RPMI8226 (cell line): ENCODE results near the gene CAT.
A peak's percentile ranks its signal among the peaks of the same experiment; 100 is the strongest.

Experiments used
- DNase-seq: peaks from one replicate; pipeline ENCODE4 v3.0.0-alpha.2; 2015

CAT gene

DNA sequence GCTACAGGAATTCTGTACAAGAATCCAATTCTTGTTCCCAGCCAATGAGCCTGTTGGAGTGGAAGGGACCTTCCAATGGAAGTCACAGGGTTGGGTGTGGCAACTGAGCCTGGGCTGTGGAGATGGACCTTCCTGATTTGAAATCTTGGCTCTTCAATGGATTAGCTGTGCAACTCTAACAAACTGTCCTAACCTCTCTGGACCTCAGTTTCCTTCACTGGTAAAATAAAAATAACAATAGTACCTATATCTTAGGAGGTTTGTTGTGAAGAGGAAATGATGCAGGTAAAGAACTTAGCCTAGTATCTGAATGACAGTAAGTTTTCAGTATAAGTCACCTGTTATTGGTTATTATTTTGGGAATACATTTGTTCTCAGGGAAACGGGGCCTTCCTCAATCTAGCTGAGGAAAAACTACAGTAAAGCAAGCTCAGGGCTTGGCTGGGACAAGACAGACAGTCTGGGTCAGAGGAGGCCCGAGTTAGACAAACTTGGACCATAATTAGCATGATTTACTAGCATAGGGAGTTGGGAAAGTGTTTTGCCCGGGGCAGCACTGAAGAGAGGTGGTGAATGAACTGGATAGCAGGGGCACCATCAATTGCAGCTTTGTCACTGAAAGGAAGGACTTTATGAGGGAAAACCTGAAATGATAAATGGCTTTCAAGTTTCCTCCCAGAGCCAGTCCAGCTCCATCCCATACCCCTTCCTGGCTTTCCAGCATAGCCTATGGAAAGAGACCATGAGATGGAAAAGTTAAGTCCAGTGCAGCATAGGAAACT lies 61.2 kb downstream of the CAT start:
- DNase-seq: no peak

DNA sequence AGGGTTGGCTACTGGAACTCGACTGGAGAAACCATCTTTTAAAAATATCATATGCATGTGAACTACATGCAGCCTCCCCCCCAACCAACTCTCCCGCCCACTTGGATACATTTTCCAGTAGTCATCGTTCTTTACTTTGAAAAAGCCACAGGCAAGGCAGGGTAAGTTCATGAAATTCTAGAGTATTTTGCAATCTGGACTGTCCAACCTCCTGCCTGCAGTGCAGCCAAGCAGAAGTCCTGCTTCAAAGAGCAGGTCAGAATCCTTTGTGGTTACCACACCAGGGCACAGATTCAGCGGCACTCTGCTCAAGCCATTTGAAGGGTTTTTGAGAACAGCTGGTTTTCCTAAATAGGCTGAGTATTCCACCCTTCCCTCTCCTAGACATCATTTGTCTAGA lies 62.8 kb downstream of the CAT start:
- DNase-seq: no peak

DNA sequence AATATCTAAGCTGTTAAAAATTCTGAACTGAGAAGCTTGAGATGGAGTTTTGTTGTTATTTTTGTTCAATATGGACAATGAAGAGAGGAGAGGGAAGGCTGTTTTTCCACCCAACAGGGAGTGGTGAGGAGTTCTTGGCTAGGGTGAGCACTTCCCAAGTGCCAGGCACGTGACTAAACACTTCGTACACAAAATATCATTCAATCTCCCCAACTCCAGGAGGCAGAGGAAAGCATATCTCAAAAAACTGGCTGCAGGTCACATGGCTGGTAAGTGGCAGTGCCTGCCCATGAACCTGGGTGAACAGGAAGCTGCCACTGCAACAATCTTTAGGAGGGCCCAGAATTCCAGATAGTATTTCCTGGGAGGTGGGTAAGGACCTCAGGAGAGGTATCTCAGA lies 63.2 kb downstream of the CAT start:
- no peak for DNase-seq

DNA sequence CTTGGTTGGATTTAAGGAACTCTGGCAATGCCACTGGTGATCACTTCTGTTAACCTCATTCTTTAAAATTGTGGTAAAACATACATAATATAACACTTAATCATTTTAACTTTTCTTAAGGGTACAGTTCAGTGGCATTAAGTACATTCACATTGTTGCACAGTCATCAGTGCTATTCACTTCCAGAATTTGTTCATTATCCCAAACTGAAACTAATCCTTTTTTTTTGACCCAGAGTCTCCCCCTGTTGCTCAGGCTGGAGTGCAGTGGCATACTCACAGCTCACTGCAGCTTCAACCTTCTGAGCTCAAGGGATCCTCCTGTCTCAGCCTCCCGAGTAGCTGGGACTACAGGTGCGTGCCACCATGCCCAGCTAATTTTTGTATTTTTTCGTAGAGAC lies 64.2 kb downstream of the CAT start:
- no peak for DNase-seq

DNA sequence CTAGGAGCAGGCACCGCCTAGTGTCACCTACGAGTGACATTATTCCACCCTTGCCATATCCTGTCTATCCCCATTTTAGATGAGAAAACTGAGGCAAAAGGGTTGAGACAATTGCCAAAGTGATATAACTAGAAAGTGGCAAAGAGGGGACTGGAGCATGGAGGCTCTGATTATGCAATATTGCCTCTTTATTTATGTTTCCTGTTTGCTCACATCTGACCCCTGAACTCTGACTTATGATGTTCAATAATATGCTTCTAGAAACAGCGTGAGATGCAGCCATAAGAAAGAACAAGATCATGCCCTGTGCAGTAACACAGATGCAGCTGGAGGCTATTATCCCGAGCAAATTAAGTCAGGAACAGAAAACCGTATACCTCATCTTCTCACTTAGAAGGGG lies 67.1 kb downstream of the CAT start:
- no peak for DNase-seq

DNA sequence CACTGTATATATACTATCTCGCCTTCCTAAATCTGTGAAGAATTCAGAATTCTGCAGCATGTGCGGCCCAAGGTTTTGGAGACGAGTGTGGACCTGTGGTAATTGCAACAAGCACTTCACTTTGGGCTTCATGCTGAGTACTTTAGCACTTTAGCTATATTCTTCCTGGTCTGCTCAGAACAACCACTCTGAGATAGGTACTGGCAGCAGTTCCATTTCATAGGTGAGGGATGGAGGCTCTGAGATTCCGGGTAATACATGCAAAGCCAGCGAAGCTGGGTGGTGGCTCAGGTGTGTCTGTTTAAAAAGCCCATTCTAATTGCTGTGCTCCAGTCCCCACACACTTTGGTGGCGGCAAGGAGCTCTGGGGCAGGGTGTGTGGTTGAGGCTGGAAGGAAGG lies 68.4 kb downstream of the CAT start:
- no peak for DNase-seq

DNA sequence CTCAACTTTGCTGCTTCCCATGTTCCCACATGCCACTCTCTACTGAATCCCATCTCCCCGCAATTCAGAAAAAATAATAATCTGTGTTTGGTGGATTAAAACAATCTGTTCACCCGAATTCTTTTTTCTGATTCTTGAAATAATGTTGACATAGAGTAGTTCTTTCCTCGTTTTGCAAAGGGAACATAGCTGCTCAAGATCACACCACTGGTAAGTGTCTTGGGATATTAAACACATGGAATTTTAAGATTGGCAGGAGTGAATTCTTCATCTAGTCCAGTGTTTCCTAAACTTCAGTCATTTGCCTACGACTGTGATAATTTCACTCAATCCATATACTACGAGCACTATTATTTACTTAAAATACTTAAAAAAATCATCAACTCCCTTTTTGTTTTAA lies 68.9 kb downstream of the CAT start:
- no peak for DNase-seq

DNA sequence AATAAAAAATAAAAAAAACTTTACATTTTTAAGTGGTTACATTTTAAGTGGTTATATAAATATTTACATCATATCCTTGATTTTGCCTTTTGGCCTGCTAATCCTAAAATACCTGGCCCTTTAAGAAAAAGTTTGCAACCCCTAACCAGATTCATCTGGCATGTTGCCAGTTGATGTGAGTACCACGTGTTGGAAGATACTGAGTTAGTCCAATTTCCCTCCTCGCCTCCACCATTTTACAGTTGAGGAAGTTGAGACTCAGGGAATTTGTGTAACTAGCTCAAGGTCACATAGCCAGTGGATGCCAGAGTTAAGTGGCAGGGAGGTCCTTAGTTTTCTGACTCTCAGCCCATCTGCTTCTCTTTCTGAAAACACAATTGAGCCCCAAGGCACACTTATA lies 69.8 kb downstream of the CAT start:
- DNase-seq: peak; percentile 6

DNA sequence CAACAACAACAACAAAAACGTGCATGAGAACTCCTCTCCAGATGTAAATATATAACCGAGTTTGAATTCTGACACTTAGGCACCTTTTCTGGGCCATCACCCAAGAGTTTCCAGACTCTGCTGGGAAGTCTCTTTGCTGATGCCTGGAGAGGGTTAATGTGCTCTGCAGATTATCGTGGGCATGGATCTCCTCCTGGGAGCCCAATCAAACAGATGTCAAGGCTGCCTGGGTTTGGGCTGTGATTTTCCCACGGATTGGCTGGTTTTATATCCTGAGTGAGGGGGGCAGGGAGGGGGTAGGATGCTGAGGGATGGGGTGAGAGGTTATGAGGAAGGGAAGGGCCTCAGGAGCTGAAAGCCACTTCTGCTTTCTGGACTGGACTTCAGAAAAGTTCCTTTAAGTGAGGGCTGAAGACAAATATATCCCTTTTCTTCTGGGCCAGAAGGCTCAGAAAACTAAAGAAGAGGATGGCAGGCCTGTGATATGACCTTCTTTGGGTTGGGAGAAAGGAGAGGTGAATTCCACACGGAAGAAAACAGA lies 70.7 kb downstream of the CAT start:
- no peak for DNase-seq

- no peak for DNase-seq
These were observed 71.5 kb downstream of the CAT start for GRCh38 chr11:34510218-34510617.

DNA sequence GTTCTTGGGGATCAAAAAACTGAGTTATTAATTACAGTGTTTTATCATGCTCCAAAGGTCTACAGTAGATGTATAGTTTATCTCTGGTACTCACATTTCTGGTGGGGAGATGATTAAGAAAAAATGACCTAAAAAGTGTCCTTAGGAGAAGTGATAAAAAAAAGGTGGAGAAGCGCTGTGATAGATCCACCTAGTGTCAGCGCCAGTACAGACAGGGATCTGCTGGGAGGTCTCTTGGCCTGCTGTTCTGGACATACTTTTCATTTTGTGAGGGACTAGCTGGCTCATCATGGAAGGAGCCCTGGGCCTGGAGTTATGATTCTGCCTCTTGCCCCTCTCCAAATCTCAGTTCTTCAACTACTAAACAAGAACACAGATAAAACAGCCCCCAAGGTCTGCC lies 71.9 kb downstream of the CAT start:
- no peak for DNase-seq

DNA sequence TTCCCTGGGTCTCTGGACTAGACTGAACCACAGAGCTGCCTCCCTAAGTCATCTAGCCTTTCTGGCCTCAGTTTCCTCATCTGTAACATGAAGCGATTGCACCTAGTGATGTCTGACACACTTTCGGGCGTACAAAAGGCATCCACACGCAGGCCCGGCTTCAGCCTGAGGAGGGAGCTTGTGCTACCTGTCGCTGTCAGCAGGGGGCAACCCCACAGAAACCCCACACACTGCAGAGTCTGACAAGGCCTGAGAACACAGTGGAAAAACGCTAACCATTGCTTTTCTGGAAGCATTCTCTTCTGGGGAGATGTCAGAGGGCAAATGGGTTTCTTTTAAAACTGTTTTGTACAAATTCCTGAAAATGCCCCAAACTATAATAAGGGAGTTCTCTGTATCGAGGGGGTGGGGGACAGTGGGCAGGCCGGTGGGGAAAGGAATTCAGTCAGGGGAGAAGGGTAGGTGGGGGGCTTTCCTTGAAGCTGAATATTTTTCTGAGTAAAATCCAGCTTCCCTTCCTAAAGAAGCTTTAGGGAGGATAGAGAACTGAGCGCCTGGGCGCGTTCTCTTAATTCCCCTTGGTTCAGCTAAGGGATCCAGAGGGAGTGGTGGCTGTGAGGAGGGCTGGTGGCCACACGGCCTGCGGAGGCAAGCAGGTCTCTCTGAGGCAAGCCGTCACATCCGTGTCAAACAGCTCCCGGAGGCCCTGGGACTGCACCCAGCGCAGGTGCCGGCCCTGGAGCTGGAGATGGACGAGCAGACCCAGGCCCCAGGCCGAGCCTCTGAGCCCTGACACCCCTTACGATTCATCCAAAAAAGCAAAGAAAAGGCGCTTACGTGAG lies 74.3 kb downstream of the CAT start:
- peak; percentile 51 for DNase-seq

- DNase-seq: no peak
These were observed 75.1 kb downstream of the CAT start, which contains the start of gene ELF5 for GRCh38 chr11:34513682-34514449. Gene ELF5 (minus strand): TSS chr11:34513794. CDS start chr11:34505749, 8,045 bp downstream.

DNA sequence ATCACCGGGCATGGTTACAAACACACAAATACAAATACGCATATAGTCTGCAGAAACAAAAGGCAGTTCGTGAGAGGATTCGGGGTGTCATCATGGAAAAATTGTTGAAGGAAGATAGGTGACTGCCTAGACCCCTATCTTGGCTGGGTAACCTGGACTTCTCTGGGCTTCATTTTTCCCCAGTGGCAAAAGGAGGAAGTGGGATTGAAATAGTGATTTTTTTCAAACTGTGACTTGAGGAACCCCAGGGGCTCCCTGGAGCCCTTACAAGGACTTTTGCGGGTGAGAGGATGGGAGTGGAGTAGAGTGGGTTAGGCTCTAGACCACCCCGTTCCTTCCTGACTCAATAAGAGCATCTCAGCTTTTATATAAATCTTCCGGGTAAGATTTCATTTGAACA lies 75.9 kb downstream of the CAT start:
- DNase-seq: no peak

GRCh38 chr11:34516247-34517040 lies 77.7 kb downstream of the CAT start:
- DNase-seq: no peak

- no peak for DNase-seq
These were observed 81.0 kb downstream of the CAT start for GRCh38 chr11:34519595-34520235.

DNA sequence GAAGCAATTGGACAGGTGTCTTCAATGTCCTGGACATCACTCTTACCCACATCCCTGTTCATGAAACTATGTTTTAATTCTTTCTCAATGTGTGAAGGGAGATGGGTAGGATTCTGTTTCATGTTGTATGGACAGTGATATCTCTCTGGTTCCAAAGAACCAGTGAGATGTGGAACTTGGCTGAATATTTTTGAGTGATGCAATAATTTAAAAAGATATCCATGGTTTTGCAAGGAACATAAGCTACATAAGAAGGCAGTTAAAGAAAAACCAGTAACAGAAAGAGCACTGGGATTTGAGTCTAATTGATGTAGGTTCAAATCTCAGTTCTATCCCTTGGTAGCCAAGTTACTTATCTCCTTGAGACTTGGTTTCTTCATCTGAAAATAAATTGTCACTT lies 82.5 kb downstream of the CAT start:
- no peak for DNase-seq
